NOMO-1 (cell line): ENCODE measurements around the gene RCBTB1.
"Not testable (repeated sequence)": the region's sequence is repeated elsewhere in the genome, so short reads cannot be mapped to it uniquely, and the experiment has no call there.

Experiments
- DNase-seq, 2 experiments: peaks; one replicate each; lab custom pipeline; 2025; ENCODE audit not compliant: unreplicated experiment in 2 of 2; lab: John Stamatoyannopoulos, UW

The RCBTB1 gene

DNA sequence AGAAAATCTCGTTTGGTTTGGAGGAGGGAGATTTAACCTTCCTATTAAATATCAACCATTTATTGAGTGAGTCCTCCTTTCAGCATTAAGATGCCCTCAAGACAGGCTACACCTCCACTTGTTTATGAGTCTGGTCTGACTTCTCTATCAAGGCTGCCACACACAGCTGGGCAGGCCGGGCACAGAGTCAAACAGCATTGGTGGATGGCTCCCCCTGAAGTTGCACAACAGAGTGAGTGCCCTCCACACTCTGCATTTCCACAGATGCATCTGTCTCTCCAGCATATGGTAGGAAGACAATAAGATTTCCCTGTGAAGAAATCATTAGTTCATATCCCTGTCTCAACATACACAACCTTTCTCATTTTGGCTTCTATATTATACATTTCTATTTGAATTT is 58.2 kb downstream of the RCBTB1 start:
- DNase-seq = peak in 1 of 2 experiments; percentile 15

DNA sequence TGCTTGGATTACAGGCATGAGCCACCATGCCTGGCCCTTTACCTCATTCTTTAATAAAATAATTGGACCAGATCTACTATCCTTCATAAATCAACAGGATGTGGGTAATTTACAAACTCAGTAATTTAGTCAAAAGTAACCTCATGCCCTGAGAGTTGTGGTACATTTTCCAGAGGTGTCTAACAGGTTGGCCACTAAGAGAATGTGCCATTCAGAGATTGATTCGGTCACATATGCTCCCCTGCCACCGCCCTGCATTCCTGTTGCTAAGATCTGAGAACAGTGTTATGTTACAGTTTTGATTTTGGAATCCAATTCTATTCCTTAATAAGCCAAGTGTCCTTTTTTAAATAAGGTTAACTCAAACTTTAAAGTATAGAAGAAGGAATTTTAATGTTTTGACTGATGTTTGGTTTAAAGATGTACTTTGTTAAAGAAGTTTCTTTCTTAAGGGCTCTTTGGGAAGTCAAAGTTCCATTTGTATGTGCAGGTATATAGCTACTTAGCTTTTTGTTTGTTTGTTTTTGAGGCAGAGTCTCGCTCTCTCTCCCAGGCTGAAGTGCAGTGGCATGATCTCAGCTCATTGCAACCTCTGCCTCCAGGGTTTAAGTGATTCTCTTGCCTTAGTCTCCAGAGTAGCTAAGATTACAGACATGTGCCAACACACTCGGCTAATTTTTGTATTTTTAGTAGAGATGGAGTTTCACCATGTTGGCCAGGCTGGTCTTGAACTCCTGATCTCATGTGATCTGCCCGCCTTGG is 60.4 kb downstream of the RCBTB1 start:
- DNase-seq = no peak

DNA sequence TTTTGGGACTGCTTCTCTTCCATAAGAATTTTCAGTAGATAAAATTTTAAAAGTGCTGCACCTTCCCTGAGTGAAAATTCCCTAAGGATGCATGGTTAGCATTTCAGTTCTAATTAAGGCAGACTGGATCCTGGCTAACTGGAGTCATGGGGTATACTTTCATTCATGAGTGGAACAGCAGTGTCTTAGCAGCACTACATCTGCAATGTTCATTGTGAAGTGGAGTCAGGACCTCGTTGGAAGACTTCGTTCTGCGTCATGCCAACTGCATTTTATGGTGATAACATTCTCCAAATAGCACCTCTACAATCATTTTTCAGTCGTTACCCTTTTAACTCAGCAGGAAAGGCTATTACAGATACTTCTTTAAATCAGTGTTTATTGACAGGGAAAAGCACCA is 64.1 kb downstream of the RCBTB1 start:
- no peak for DNase-seq

DNA sequence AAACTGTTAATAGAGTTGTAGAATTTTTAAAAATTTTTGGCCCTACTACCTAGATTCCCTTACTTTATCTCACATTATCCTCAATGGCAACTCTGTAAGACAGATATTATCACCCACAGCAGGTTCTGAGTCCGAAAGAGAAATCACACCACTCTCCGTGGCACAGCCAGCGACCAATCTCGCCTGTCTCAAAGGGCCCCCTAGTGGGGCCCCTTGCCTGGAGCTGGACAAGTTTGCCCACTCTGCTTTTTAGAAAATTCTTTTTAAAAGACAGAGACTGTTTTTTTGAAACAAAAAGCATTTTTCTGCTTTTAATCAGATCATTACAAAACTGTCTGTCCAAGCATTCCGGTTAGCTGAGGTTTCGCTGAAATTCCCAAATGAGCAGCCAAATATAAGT is 67.9 kb downstream of the RCBTB1 start:
- no peak for DNase-seq

DNA sequence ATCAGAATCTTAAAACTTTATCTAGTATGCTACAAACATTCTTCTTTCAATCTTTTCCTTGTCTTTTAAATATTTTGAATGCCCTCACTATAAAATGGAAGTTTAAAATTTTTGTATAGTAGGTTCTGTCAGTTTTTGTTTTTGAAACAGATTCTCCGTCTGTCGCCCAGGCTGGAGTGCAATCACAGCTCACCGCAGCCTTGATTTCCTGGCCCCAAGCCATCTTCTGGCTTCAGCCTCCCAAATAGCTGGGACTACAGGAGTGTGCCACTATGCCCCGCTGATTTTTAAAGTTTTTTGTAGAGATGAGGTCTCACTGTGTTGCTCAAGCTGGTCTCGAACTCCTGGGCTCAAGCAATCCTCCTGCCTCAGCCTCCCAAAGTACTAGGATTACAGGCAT is 68.9 kb downstream of the RCBTB1 start:
- no peak for DNase-seq

DNA sequence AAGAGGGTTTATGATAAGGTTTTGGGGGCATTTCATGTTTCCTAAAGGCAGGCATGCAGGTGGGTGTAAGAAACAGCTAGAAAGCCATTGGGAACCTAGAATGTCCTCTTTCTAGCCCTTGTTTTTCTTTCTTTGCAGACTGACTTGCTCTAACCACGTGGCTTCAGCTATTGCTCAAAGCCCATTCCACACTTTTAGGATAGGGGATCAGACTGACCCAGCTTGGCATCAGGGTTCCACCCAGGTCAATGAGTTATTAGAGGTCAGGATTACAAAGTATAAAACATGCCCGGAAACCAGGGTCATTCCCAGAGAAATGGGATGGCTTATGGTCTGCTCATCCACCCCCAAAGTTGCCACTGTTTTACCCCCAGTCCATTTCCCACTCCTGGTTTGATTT is 72.8 kb downstream of the RCBTB1 start:
- no peak for DNase-seq

DNA sequence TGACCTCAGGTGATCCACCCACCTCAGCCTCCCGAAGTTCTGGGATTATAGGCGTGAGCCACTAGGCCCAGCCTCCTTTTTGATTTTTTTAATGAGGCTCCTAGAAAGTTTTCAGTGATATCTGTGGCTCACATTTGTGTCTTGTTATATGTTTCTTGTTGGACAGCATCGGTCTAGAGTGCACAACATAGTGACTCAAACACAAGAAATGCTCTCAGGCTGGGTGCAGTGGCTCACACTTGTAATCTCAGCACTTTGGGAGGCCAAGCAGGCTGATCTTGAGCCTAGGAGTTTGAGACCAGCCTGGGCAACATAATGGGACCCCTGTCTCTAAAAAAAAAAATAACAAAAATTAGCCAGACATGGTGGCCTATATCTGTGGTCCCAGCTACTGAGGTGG is 81.4 kb downstream of the RCBTB1 start:
- no peak for DNase-seq

DNA sequence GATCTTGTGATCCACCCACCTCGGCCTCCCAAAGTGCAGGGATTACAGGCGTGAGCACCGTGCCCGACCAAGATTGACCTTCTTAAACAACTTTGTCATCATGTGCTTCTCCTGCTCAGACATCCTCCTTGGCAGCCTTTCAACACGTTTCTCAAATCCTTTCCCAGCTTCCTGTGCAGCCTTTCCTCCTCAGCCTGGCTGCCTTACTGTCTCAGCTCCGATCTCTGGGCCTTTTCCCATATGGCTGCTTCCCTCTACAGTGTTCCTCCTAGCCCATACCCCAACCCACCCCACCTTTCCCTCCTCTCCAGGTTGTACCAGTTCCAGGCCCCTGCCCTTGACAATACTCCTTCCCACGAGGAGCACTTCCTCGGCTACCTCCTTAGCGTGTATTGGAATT is 82.4 kb downstream of the RCBTB1 start:
- DNase-seq = no peak

DNA sequence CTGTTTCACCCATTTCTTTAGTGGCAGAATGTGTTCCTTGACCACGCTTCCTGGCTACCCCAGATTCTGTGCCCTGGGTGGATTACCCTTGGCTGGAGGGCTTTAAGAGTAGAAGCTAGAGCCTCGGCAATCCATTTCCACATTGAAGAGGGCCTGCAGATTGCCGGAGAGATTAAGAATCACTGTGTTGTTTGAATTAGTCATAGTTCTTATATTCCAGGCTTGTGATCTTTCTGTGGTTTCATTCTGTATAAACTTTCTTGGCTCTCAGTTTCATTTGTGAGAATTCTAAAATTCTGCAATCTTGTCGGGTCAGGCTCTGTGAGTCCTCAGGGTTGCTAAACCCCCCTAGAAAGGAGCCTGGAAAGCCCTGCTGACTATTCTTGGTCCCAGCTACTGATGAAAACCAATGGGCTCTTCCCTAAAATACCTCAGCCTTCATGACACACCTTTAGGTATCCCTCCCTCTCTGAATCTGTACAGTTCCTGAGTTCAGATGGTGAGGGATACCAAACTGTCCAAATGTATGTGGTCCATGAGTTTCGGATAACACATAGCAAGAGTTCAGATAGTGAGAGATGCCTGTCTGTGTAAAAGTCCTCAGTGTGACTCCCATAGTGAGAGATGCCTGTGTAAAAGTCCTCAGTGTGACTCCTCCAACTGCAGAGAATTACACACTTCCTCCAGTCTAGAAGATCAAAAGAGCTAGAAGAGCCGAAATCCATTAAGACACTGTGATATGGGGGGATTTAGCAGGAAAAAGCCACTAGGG is 85.3 kb downstream of the RCBTB1 start:
- DNase-seq = no peak

DNA sequence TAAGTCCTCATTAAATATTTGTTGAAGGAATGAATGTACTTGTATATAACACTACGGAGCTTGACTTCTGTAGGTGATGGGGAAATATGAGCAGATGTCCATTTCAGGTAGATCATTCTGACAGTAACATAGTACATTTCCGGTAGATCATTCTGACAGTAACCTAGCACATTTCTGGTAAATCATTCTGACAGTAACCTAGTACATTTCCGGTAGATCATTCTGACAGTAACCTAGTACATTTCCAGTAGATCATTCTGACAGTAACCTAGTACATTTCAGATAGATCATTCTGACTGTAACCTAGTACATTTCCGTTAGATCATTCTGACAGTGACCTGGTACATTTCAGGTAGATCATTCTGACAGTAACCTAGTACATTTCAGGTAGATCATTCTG is 87.2 kb downstream of the RCBTB1 start:
- no peak for DNase-seq

DNA sequence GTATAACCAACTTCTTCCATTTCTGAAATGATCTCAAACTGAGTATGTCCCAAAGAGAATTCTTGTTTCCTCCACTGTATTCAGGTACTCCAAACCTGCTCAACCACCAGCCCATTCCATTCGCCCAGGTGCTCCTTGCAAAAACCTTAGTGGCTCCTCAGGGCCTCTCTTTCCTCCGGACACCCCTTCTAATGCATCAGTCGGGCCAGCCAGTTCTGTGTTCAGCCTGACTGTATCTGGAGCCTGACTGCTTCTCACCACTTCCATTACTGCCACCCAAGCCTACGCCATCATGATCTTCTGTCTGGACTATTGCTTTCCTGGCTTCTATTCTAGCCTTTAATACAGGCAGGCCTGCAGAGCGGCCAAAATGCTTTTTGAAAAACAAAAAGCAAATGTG is 88.1 kb downstream of the RCBTB1 start:
- no peak for DNase-seq

DNA sequence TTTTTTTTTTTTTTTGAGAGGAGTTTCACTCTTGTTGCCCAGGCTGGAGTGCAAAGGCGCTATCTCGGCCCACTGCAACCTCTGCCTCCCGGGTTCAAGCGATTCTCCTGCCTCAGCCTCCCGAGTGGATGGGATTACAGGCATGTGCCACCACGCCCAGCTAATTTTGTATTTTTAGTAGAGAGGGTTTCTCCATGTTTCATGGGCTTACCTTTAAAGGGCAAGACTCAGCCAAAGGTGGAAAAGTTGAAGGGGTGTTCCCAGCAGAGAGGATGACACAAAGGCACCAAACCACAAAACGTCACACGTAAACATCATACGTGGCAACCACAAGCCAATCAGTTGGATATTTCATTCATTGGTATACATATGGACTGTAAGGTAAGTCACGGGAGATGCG is 88.5 kb downstream of the RCBTB1 start:
- DNase-seq = not testable (repeated sequence)

DNA sequence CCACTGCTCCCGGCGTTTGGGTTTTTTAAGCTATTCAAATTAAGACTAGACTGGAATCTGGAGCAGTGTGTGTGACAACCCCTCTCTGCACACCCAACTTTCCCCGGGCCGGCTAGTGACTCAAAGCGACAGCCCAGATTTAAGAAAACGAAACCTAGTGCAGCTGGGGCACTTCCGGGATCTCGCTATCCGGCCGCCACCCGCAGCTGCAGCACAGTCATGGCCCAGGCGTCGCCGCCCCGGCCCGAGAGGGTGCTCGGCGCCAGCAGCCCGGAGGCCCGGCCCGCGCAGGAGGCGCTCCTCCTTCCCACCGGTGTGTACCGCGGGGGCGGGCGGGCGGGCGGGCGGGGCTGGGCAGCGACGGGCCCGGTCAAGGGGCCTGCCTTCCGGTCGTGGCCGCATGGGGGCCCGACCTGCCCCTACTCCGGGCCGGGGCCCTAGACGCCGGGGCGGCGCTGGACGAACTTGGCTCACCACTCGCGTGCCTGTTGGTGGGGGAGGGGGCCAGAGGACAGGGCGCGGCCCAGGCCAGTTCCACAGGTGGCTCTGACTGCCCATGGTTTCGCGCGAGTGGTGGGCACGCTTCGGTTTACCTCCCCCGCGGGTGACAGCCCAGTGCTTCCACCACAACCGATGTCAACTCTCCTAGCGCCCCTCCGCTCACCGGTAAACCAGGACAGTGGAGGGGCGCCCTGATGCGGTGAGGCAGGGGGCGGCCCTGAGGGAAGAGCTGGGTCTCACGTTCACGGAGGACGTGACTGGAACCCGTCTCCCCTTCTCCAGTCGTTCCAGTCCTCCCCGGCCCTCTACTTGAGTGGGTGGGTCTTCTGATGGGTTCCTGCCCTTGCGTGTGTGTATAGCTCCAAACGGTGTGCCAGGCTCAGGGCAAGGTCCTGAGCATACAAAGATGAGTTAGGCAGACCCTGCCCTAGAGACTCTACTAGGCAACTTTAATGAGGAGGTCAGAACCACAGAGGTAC is 89.3 kb downstream of the RCBTB1 start, which contains the start of gene PHF11:
Gene PHF11 (plus strand): TSS at position 171 of the 980 bp plus-strand sequence. CDS start 49 bp downstream, at position 220.
- DNase-seq = peak; percentile 61 to 81

DNA sequence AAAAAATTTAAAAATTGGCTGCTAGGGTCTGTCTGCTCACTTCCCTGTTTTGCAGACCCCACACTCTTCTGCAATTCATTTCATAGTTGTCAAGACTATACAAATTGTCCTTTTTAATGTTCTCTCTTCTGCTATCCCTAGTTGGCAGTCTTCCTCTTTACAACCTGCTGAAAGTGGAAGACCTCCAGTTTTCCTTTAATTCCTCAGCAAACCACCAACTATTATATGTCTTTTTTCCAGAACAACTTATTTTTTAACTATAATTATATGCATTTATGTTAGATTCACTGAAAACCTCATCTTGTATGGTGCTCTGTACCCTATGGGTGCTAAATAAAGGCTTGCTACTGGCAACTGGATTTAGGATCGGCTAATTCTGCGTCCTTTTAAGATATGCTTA is 90.7 kb downstream of the RCBTB1 start:
- DNase-seq = peak in 1 of 2 experiments; percentile 38

DNA sequence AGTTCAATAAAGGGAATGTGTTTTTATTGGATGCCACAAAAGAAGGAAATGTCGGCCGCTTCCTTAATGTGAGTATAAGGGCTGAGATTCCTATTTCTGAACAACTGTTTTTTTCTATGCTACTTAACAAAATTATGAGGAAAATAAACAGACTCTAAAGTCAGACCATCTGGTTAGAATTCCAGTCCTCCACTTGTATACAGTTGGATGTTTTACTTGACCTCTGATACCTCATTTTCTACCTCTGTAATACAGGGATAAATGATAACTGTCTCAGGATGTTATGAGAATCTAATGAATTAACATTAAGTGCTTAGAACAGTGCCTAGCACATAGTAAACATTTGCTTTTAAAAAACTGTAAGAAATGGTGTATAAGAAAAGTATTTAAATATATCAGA is 96.8 kb downstream of the RCBTB1 start:
- no peak for DNase-seq
